Ovary (tissue), 9 donors: ENCODE results near the gene MARCHF4. TPM values are rescaled to one million over a fixed set of nuclear protein-coding genes. Genes with fewer than 3 reads are reported as not detected.

Experiments used
- DNase-seq, 5 donors: peaks; one replicate each; pipeline ENCODE4 v3.0.0-alpha.2; 2019 to 2020
- H3K27ac ChIP-seq, 2 donors: fragments of 200-600 bp; one replicate each; pipeline versions ENCODE4 v1.5.1 to v1.8.0; 2019 to 2022
- H3K27me3 ChIP-seq: fragments of 200-600 bp; one replicate; pipeline ENCODE4 v1.8.0; 2022
- H3K36me3 ChIP-seq: fragments of 200-600 bp; sonication (generic); one replicate; pipeline ENCODE4 v1.5.1; 2019
- H3K4me1 ChIP-seq: one replicate; pipeline ENCODE4 v1.8.1; 2013; ENCODE audit warnings: mild to moderate bottlenecking, moderate library complexity; ENCODE audit not compliant: insufficient read depth
- H3K4me3 ChIP-seq: fragments of 200-600 bp; sonication (generic); one replicate; pipeline ENCODE4 v1.5.1; 2017
- H3K9me3 ChIP-seq, 2 donors: fragments of 200-600 bp in 1 of 2; sonication (generic) in 1 of 2; one replicate each; pipeline versions ENCODE4 v1.5.1 to v1.8.1; 2013 to 2019; ENCODE audit warnings: mild to moderate bottlenecking in 1 of 2, moderate library complexity in 1 of 2
- EP300 ChIP-seq: sonication (generic); formaldehyde crosslinking; IDR thresholded peaks from one replicate; pipeline ENCODE4 v1.6.1; 2017; ENCODE audit warnings: antibody characterized with exemption
- POLR2A ChIP-seq: fragments of 450-650 bp; IDR thresholded peaks from one replicate; pipeline ENCODE4 v1.6.1; 2017; ENCODE audit warnings: antibody characterized with exemption, mild to moderate bottlenecking, moderate library complexity
- WGBS, 3 donors: extraction: QIAGEN DNeasy Blood & Tissue Kit in 1 of 3; methylation state at CpG; one replicate each; pipeline versions ENCODE4 v1.1.5 to v1.1.7; 2013 to 2017; 5-methylcytosine and 5-hydroxymethylcytosine counted together
- intact Hi-C, 4 donors: fragments of 100-400 bp; cut with DNase I; formaldehyde crosslinking; loops; one replicate each; pipeline versions ENCODE4 v1.11.0 to v1.15.1; 2022 to 2023
- polyA plus RNA-seq, 2 donors: library from polyadenylated mRNA; stranded (reverse); fragments of 200-250 nt in 1 of 2; fragments of 350-450 nt in 1 of 2; fragmentation: Illumina TruSeq in 1 of 2; extraction: RNeasy Lipid Tissue Mini Kit (QIAGEN cat#74804) in 1 of 2; gene quantifications; one replicate each; pipeline ENCODE4 v1.2.3, GENCODE V29; 2013 to 2014
- total RNA-seq, 7 donors: library from RNA; depleted of rRNA in 2 of 7; stranded (reverse); fragments of >200 nt in 2 of 7; fragmentation: NEBNext Ultra II Directional in 3 of 7; extraction: Animal tissue kit (Norgen Biotek cat#: 25700) in 3 of 7; gene quantifications; one replicate each; pipeline versions ENCODE4 v1.1.0 to v1.2.4, GENCODE V29; 2016 to 2023
- TF ChIP-seq, protein P1 (sequence below), 3 donors: fragments of 450-650 bp in 2 of 3; fragments of 200-600 bp in 1 of 3; IDR thresholded peaks; one replicate each; pipeline versions ENCODE4 v1.5.1 to v1.8.0; 2016 to 2022; ENCODE audit warnings: antibody characterized with exemption in 3 of 3, mild to moderate bottlenecking in 1 of 3
- donor health status: DM: no; HTN: no; CAD: no; lungs with moderate emphysema.
- donor health status: DM: no; HTN: no; CAD: no.
- donor health status: Bipolar disorder and iron deficiency.
- donor health status: DM: yes; HTN: yes; CAD: no.
- donor health status: DM: no; HTN: no; CAD: no.
- donor health status: DM: yes; HTN: yes; CAD: no.

MARCHF4 gene
- total and polyA plus RNA-seq, 9 donors = 0.01 to 0.10 (median 0.05) TPM; not detected in 5

DNA sequence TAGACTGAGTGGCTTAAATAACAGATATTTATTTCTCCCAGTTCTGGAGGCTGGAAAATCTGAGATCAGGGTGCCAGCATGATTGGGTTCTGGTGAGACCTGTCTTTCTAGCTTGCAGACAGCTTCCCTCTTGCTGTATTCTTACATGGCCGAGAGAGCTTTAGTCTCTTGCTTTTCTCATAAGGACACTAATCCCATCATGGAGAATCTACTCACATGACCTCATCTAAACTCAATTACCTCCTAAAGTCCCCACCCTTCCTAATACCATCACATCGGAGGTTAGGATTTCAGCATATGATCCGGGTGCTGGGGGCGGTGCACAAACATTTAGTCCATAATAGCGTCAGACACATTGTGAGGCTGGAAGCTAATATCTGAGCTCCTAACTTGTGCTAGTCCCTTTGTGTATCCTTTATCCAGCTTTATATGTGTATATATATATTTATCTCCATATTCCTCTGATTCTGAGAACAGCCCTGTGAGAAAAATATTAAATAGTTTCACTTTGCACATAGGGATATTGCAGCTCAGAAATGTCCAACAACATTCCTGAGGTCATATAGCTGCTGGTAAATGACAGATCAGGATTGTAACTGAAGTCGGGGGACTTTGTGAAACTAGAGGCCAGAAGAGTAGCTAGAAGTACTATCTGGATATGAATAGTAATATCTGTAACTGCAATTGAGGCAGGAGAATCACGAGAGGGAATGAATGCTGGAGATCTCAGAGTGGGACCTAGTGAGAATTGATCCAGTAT is 28.9 kb downstream of the MARCHF4 start:
- TF ChIP-seq POLR2A (no peak), EP300 (no peak)
- TF ChIP-seq, protein P1, sequence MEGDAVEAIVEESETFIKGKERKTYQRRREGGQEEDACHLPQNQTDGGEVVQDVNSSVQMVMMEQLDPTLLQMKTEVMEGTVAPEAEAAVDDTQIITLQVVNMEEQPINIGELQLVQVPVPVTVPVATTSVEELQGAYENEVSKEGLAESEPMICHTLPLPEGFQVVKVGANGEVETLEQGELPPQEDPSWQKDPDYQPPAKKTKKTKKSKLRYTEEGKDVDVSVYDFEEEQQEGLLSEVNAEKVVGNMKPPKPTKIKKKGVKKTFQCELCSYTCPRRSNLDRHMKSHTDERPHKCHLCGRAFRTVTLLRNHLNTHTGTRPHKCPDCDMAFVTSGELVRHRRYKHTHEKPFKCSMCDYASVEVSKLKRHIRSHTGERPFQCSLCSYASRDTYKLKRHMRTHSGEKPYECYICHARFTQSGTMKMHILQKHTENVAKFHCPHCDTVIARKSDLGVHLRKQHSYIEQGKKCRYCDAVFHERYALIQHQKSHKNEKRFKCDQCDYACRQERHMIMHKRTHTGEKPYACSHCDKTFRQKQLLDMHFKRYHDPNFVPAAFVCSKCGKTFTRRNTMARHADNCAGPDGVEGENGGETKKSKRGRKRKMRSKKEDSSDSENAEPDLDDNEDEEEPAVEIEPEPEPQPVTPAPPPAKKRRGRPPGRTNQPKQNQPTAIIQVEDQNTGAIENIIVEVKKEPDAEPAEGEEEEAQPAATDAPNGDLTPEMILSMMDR (IDR thresholded peaks at IDR 0.05) = no peak
- H3K27ac ChIP-seq = no peak overlapping the region
- DNase-seq = no peak
- WGBS, 3 donors = 74 to 84% (median 80%) methylated on average over 7 of the region's 7 CpGs
- H3K27me3 ChIP-seq = no peaks in the 10 kb centered on the region
- H3K9me3 ChIP-seq = no peaks in the 10 kb centered on the region
- H3K36me3 ChIP-seq = no peaks in the 10 kb centered on the region
- peaks cover 8% of the 10 kb centered on the region for H3K4me1 ChIP-seq
- H3K4me3 ChIP-seq = no peak overlapping the region
- intact Hi-C loops = no loop called here

DNA sequence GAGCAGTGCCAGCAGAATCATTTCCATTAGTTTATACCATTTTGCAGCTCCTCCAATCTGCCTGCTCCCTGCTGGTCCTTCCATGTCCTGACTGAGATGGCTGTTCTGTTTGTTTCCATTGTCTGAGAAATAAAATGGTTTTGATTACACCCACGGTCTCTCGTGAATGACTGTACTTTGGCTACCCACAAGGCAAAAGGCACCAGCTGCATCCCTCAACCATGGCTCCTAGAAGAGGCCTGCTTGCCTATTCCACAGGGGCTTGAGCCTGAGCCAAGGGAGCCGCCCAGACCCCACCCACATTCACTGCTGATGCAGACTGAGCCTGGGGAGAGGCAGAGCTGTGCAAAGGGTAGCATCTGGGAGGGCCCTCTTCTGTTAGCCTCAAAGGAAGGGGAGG is 31.2 kb downstream of the MARCHF4 start:
- Histone ChIP-seq H3K27me3 (no peaks in the 10 kb centered on the region), H3K36me3 (no peaks in the 10 kb centered on the region), H3K4me3 (no peak overlapping the region), H3K27ac (no peak overlapping the region), H3K9me3 (no peaks in the 10 kb centered on the region), H3K4me1 (peaks cover 9% of the 10 kb centered on the region)
- WGBS, 3 donors = 29 to 36% (median 33%) methylated on average over 3 of the region's 3 CpGs
- intact Hi-C loops = no loop called here
- no peak for DNase-seq
- TF ChIP-seq EP300 (no peak), POLR2A (no peak)
- TF ChIP-seq, protein P1 (IDR thresholded peaks at IDR 0.05) = no peak

DNA sequence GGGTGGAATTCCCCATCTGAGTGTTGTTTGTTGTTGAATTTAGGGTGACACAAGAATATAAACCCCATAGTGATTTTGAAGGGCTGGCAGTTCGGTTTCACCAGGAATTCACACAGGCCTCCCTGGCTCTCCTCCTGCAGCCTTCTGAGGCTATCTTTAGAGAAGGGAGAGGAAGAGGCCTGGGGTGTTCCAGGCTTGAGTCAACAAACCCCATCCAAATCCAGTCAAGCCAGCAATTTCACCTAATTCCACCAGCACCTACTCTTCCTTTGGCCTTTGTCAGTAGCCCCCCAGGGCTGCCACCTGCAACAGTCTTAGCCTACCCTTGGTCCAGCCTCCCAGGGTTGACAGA is 32.0 kb downstream of the MARCHF4 start:
- Histone ChIP-seq H3K9me3 (no peaks in the 10 kb centered on the region), H3K4me1 (peaks cover 9% of the 10 kb centered on the region), H3K4me3 (no peak overlapping the region), H3K27ac (peak overlapping the region in 1 of 2 donors; percentile 46), H3K36me3 (no peaks in the 10 kb centered on the region), H3K27me3 (no peaks in the 10 kb centered on the region)
- DNase-seq = no peak
- intact Hi-C loops = no loop called here
- TF ChIP-seq, protein P1 (IDR thresholded peaks at IDR 0.05) = no peak
- TF ChIP-seq POLR2A = no peak
- TF ChIP-seq EP300 = no peak
- WGBS, 3 donors = 0 to 6% (median 0%) methylated on average over 1 of the region's 1 CpG

DNA sequence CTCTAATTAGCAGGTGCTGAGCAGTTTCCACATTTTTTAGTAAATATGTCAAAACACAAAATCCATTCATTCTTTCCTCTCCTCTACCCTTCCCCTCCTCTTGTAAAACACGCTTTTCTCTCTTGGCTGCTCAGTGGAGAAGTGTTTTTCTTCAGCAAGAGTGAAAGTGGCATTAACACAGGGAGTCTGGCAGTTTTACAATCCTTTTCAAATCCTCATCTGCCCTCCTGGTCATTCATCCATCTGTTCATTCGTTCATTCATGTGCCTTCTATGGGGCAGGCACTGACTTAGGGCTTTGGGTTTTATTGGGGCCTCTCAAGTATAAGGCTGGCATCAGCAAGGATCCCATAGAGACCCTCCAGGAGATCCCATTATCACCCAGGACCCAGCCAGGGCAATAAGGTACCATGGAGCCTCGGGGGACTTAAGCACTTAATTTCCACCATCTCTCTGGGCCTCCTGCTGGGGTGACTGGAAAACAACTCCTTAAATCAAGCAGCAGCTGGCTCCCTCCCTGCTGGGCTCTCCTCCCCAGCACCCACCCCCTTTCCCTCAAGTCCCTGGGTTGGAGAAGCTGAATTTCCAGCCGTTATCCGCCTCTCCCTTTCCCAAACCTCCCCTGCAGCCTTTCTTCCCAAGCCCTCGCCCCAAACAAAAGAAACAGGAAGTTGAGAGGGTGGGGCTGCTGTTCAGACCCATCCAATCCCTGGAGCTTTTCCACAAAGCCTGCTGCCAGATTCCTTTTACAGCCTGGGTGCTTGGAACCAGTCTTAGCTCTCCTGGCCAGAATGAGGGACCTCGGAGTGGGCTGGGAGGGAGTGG is 32.6 kb downstream of the MARCHF4 start:
- no peaks in the 10 kb centered on the region for H3K9me3 ChIP-seq
- no peaks in the 10 kb centered on the region for H3K36me3 ChIP-seq
- TF ChIP-seq EP300 (no peak), POLR2A (no peak)
- TF ChIP-seq, protein P1 (IDR thresholded peaks at IDR 0.05) = no peak
- peak; percentile 26 to 61 (median 55) for DNase-seq
- peaks cover 9% of the 10 kb centered on the region for H3K4me1 ChIP-seq
- intact Hi-C loops = no loop called here
- H3K4me3 ChIP-seq = no peak overlapping the region
- peak overlapping the region in 1 of 2 donors; percentile 46 for H3K27ac ChIP-seq
- H3K27me3 ChIP-seq = no peaks in the 10 kb centered on the region
- 15 to 20% (median 16%) methylated on average over 7 of the region's 7 CpGs for WGBS, 3 donors
